Measurements from ENCODE around the gene ASTL. TPM values are rescaled to one million over a fixed set of nuclear protein-coding genes. Genes with fewer than 3 reads are reported as not detected.

The ASTL gene
- total and polyA plus RNA-seq, 2 donors (not counting 3 experiments of a cell fraction or from before 2014, with no cell fraction given), result not detected

GRCh38 chr2:96109931-96110511, 28.3 kb downstream of the ASTL start:
- FAIRE-seq (no peak), DNase-seq (ENCODE audit: low read depth, low spot score) (no peak)
- Histone ChIP-seq H3K4me1 (ENCODE audit: control insufficient read depth, extremely low read depth, insufficient read depth, low read length) (no peaks in the 10 kb centered on the region), H2AFZ (ENCODE audit: low read depth, low read length) (no peak overlapping the region), H4K20me1 (replicated peaks; ENCODE audit: control insufficient read depth, extremely low read depth, insufficient read depth, low read length) (no peaks in the 10 kb centered on the region), H3K4me3 (replicated peaks in 1 of 3; ENCODE audit: insufficient read depth in 1 of 3, low read depth in 1 of 3, low read length in 3 of 3) (no peak overlapping the region), H3K9me1 (replicated peaks; ENCODE audit: control insufficient read depth, extremely low read depth, insufficient read depth, low read length) (no peaks in the 10 kb centered on the region), H3K79me2 (ENCODE audit: control insufficient read depth, insufficient read depth, low read length) (no peaks in the 10 kb centered on the region), H3K36me3 (ENCODE audit: control insufficient read depth in 2 of 2, extremely low read depth in 1 of 2, insufficient read depth in 2 of 2, low read length in 2 of 2) (no peaks in the 10 kb centered on the region), H3K4me2 (ENCODE audit: insufficient read depth, low read length) (no peak overlapping the region), H3K27me3 (ENCODE audit: control insufficient read depth in 2 of 2, insufficient read depth in 2 of 2, low read length in 2 of 2) (peaks cover 0 to 3% of the 10 kb centered on the region in 2 experiments), H3K9me3 (replicated peaks; ENCODE audit: control insufficient read depth, insufficient read depth, low read length) (no peaks in the 10 kb centered on the region), H3K9ac (replicated peaks; ENCODE audit: extremely low read depth, insufficient read depth, low read length) (no peak overlapping the region), H3K27ac (ENCODE audit: insufficient read depth, low read depth, low read length) (no peak overlapping the region)
- BruUV-seq (replicated peaks), result no TSS peak
- dilution Hi-C loops (cut with MboI; ENCODE audit: extremely low pct_ligation_motif_present, low sequenced_read_pairs) (no loop called here), intact Hi-C loops (cut with micrococcal nuclease) (no loop called here)
- CTCF ChIA-PET, result interaction anchor here (1.5 kb wide), 1 partner anchor 88 kb away, joined by 3 read pairs; no protein-coding TSS in a partner anchor
- TF ChIP-seq FOS (IDR thresholded peaks at IDR 0.05; ENCODE audit: borderline replicate concordance, insufficient read depth, low read length) (no peak), POLR2A (IDR thresholded peaks at IDR 0.05; ENCODE audit: low read depth, low read length) (no peak), GATA2 (IDR thresholded peaks at IDR 0.05; ENCODE audit: insufficient read depth, insufficient read length, low read depth, low read length) (no peak), POLR2AphosphoS5 (IDR thresholded peaks at IDR 0.05; ENCODE audit: insufficient read depth, low read depth, low read length) (no peak), EZH2 (IDR thresholded peaks at IDR 0.05; ENCODE audit: borderline replicate concordance, low read depth, low read length, severe bottlenecking) (no peak), JUN (IDR thresholded peaks at IDR 0.05; ENCODE audit: borderline replicate concordance, insufficient read depth, insufficient read length, low read depth) (no peak), MAX (IDR thresholded peaks at IDR 0.05; ENCODE audit: insufficient read depth, insufficient read length) (no peak), CTCF (IDR thresholded peaks at IDR 0.05; ENCODE audit: extremely low read depth in 1 of 2, insufficient read depth in 1 of 2, low read depth in 1 of 2, low read length in 2 of 2) (no peak), MYC (IDR thresholded peaks at IDR 0.05; ENCODE audit: low read depth, low read length) (no peak)
- POLR2A ChIA-PET, result no interaction called here

Measured in endothelial cell of umbilical vein (primary cell).